Keratinocyte (primary cell): Measurements from ENCODE around the gene NAGA. TPM values are rescaled to one million over a fixed set of nuclear protein-coding genes. Genes with fewer than 3 reads are reported as not detected.

ENCODE experiments used
- DNase-seq: peaks from one replicate; pipeline ENCODE4 v3.0.0-alpha.2; 2011; ENCODE audit warnings: low read depth, missing footprints, low spot score
- FAIRE-seq: peaks from 2 replicates; lab custom pipeline; 2011; peaks lifted over from hg19 to GRCh38; lab: Jason Lieb, UNC
- H2AFZ ChIP-seq: 2 replicates; pipeline ENCODE4 v1.6.0; 2012; ENCODE audit warnings: low read length, control low read depth, inconsistent platforms; ENCODE audit not compliant: control insufficient read depth
- H3K27ac ChIP-seq: 2 replicates; pipeline ENCODE4 v1.5.1; 2011; ENCODE audit warnings: low read length; ENCODE audit not compliant: control insufficient read depth, insufficient read depth
- H3K27me3 ChIP-seq: 3 replicates; pipeline ENCODE4 v1.6.0; 2011; ENCODE audit warnings: low read length; ENCODE audit not compliant: control insufficient read depth, insufficient read depth; ENCODE audit errors: extremely low read depth
- H3K36me3 ChIP-seq, 2 experiments: 2 replicates in 1 of 2; 3 replicates in 1 of 2; pipeline ENCODE4 v1.5.1; 2011; ENCODE audit warnings: low read length in 2 of 2, mild to moderate bottlenecking in 1 of 2; ENCODE audit not compliant: control insufficient read depth in 2 of 2, insufficient read depth in 2 of 2; ENCODE audit errors: extremely low read depth in 1 of 2
- H3K4me1 ChIP-seq: 3 replicates; pipeline ENCODE4 v1.5.1; 2011; ENCODE audit warnings: low read length; ENCODE audit not compliant: control insufficient read depth, insufficient read depth; ENCODE audit errors: extremely low read depth
- H3K4me2 ChIP-seq: 3 replicates; pipeline ENCODE4 v1.6.0; 2011; ENCODE audit warnings: low read depth, low read length; ENCODE audit not compliant: control insufficient read depth, insufficient read depth; ENCODE audit errors: extremely low read depth
- H3K4me3 ChIP-seq, 3 experiments: fragments of 200-600 bp in 1 of 3; sonication (generic) in 1 of 3; 2 replicates in 2 of 3; 3 replicates in 1 of 3; pipeline ENCODE4 v1.5.1; 2011 to 2016; ENCODE audit warnings: low read length in 3 of 3, mild to moderate bottlenecking in 3 of 3, control low read depth in 2 of 3, inconsistent platforms in 1 of 3, low read depth in 1 of 3, mixed read lengths in 1 of 3, mixed run types in 1 of 3, moderate library complexity in 1 of 3; ENCODE audit not compliant: control insufficient read depth in 2 of 3, insufficient read depth in 2 of 3; ENCODE audit errors: extremely low read depth in 1 of 3
- H3K79me2 ChIP-seq: 2 replicates; pipeline ENCODE4 v1.6.0; 2012; ENCODE audit warnings: low read length; ENCODE audit not compliant: control insufficient read depth, insufficient read depth
- H3K9ac ChIP-seq: 3 replicates; pipeline ENCODE4 v1.6.0; 2011; ENCODE audit warnings: low read length; ENCODE audit not compliant: control insufficient read depth, insufficient read depth; ENCODE audit errors: extremely low read depth
- H3K9me1 ChIP-seq: 3 replicates; pipeline ENCODE4 v1.6.0; 2011; ENCODE audit warnings: low read length; ENCODE audit not compliant: control insufficient read depth, insufficient read depth; ENCODE audit errors: extremely low read depth
- H3K9me3 ChIP-seq: 2 replicates; pipeline ENCODE4 v1.5.1; 2012; ENCODE audit warnings: low read depth, low read length; ENCODE audit not compliant: control insufficient read depth
- H4K20me1 ChIP-seq: 3 replicates; pipeline ENCODE4 v1.6.0; 2011; ENCODE audit warnings: low read length; ENCODE audit not compliant: control insufficient read depth, insufficient read depth; ENCODE audit errors: extremely low read depth
- EZH2 ChIP-seq: IDR thresholded peaks from one replicate; pipeline ENCODE4 v1.6.1; 2012; ENCODE audit warnings: inconsistent platforms, mild to moderate bottlenecking, low read length, moderate library complexity
- dilution Hi-C: fragments of 300-500 bp; cut with MboI; formaldehyde crosslinking; loops from one replicate; pipeline ENCODE4 v1.7.0; 2020; ENCODE audit warnings: low sequenced_read_pairs; ENCODE audit not compliant: extremely low pct_ligation_motif_present
- polyA plus RNA-seq, 5 experiments: library from polyadenylated mRNA; depleted of rRNA in 3 of 5; stranded (reverse) in 3 of 5; stranded (forward) in 1 of 5; unstranded in 1 of 5; fragments of >200 nt; gene quantifications; 1 replicate in 1 of 5; 2 replicates in 3 of 5; 3 replicates in 1 of 5; pipeline versions ENCODE4 v1.2.1 to v1.2.3, GENCODE V29; 2011 to 2012; ENCODE audit warnings: missing spikeins in 2 of 5, low read depth in 1 of 5, low replicate concordance in 1 of 5
- TF ChIP-seq, protein P1 (sequence below), 3 experiments: IDR thresholded peaks in 1 of 3; conservative IDR thresholded peaks in 1 of 3; optimal IDR thresholded peaks in 1 of 3; 2 replicates in 2 of 3; 3 replicates in 1 of 3; pipeline versions ENCODE3 to v1.5.1; 2011; ENCODE audit warnings: low read length in 3 of 3, mild to moderate bottlenecking in 3 of 3, moderate library complexity in 2 of 3, control low read depth in 1 of 3, inconsistent platforms in 1 of 3; ENCODE audit not compliant: insufficient read depth in 2 of 3; ENCODE audit errors: extremely low read depth in 1 of 3

NAGA gene
- polyA plus RNA-seq, 1 donor (not counting 4 experiments of a cell fraction or from before 2014, with no cell fraction given): 17.0 TPM

DNA sequence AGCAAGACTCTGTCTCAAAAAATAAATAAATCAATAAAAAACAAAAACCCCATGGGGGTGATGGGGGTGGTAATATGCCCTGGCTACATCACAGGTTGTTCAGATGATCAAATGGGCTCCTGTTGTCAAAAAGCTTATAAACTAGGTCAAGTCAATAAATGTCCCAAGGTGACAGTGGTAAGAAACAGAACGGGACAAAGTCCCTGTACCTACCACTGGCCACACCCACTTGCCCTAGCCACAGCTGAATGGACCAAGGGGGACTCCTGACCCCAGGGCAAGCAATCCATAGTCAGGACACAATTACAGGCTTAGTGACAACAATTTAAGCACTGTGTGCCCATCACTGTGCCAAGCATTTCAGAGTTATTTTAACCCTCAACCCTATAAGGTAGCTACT lies 6.0 kb downstream of the NAGA start:
- Histone ChIP-seq H3K4me2 (no peak overlapping the region), H3K36me3 (peaks cover 17 to 31% of the 10 kb centered on the region in 2 experiments), H3K79me2 (no peaks in the 10 kb centered on the region), H3K9me1 (no peaks in the 10 kb centered on the region), H3K9ac (no peak overlapping the region), H3K27me3 (no peaks in the 10 kb centered on the region), H2AFZ (no peak overlapping the region), H3K4me3 (no peak overlapping the region), H3K4me1 (peaks cover under 1% of the 10 kb centered on the region), H4K20me1 (no peaks in the 10 kb centered on the region), H3K27ac (no peak overlapping the region), H3K9me3 (no peaks in the 10 kb centered on the region)
- no peak for TF ChIP-seq EZH2
- TF ChIP-seq, protein P1, sequence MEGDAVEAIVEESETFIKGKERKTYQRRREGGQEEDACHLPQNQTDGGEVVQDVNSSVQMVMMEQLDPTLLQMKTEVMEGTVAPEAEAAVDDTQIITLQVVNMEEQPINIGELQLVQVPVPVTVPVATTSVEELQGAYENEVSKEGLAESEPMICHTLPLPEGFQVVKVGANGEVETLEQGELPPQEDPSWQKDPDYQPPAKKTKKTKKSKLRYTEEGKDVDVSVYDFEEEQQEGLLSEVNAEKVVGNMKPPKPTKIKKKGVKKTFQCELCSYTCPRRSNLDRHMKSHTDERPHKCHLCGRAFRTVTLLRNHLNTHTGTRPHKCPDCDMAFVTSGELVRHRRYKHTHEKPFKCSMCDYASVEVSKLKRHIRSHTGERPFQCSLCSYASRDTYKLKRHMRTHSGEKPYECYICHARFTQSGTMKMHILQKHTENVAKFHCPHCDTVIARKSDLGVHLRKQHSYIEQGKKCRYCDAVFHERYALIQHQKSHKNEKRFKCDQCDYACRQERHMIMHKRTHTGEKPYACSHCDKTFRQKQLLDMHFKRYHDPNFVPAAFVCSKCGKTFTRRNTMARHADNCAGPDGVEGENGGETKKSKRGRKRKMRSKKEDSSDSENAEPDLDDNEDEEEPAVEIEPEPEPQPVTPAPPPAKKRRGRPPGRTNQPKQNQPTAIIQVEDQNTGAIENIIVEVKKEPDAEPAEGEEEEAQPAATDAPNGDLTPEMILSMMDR (optimal IDR thresholded peaks at IDR 0.05 in 1 of 3, IDR thresholded peaks at IDR 0.05 in 1 of 3, conservative IDR thresholded peaks at IDR 0.05 in 1 of 3; ENCODE audit: extremely low read depth in 1 of 3, insufficient read depth in 2 of 3, low read length in 3 of 3): no peak
- FAIRE-seq: no peak
- dilution Hi-C loops: no loop called here
- no peak for DNase-seq

DNA sequence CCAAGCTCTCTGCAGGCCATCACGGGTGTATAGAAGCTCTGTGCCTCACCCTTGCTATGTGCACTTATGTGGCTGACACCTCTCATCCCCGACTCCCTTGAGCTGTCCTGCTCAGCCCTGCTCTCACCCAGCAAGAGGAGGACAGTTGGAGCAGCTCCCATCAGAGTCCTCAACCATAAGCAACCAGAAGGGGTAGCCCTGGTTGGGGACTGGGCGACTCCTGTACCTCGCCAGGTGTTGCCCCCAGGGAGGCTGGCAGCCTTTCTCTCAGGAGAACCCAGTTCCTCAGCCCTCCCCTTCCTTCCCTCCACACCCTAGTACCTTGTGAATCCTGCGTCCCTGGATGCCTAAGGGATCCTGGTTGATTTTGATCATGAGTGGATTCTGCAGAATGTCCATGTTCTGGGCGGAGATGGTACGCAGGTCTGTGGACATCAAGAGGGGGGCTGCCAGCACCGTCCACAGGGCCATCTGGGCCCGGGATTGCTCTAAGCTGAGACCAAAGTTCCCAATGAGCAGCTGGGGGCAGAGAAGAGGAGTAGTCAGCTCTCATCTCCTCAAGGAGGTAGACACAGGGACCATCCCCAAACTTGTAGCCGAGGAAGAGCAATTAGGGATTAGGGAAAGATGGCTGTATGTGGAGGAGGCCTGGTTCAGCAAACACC lies 8.0 kb downstream of the NAGA start:
- dilution Hi-C loops: no loop called here
- no peak overlapping the region for H3K4me2 ChIP-seq

More for the DNA sequence above, 8.0 kb downstream of the NAGA start:
- Histone ChIP-seq H3K4me3 (no peak overlapping the region), H3K9ac (no peak overlapping the region), H2AFZ (no peak overlapping the region), H3K79me2 (no peaks in the 10 kb centered on the region), H3K9me1 (no peaks in the 10 kb centered on the region), H3K4me1 (no peaks in the 10 kb centered on the region), H4K20me1 (no peaks in the 10 kb centered on the region), H3K36me3 (peaks cover 17 to 31% of the 10 kb centered on the region in 2 experiments), H3K9me3 (no peaks in the 10 kb centered on the region), H3K27ac (no peak overlapping the region), H3K27me3 (no peaks in the 10 kb centered on the region)
- no peak for TF ChIP-seq EZH2
- TF ChIP-seq, protein P1 (optimal IDR thresholded peaks at IDR 0.05 in 1 of 3, IDR thresholded peaks at IDR 0.05 in 1 of 3, conservative IDR thresholded peaks at IDR 0.05 in 1 of 3; ENCODE audit: extremely low read depth in 1 of 3, insufficient read depth in 2 of 3, low read length in 3 of 3): no peak
- no peak for FAIRE-seq
- DNase-seq: no peak
